Brain microvascular endothelial cell (primary cell): ENCODE measurements around the gene WWOX.
A peak's percentile ranks its signal among the peaks of the same experiment; 100 is the strongest.

Experiments used
- DNase-seq: peaks from one replicate; pipeline ENCODE4 v3.0.0-alpha.2; 2020
- H3K27ac ChIP-seq: fragments of 250-450 bp; sonication (Bioruptor Pico); 2 replicates; pipeline ENCODE4 v1.5.1; 2020; ENCODE audit warnings: mild to moderate bottlenecking, moderate library complexity
- H3K27me3 ChIP-seq: fragments of 250-450 bp; sonication (Bioruptor Pico); replicated peaks from 2 replicates; pipeline ENCODE4 v1.5.1; 2020; ENCODE audit warnings: mild to moderate bottlenecking
- H3K36me3 ChIP-seq: fragments of 250-450 bp; sonication (Bioruptor Pico); replicated peaks from 2 replicates; pipeline ENCODE4 v1.5.1; 2020; ENCODE audit warnings: mild to moderate bottlenecking
- H3K4me3 ChIP-seq: 2 replicates; pipeline ENCODE4 v1.5.1; 2011; ENCODE audit warnings: low read depth, mild to moderate bottlenecking, control low read depth, low read length, moderate library complexity
- CTCF ChIP-seq: IDR thresholded peaks from 2 replicates; pipeline ENCODE4 v1.5.1; 2011; ENCODE audit warnings: low read depth, mild to moderate bottlenecking, moderate library complexity, low read length, control low read depth, inconsistent platforms; ENCODE audit errors: missing control alignments
- in situ Hi-C: cut with HindIII; loops from 2 replicates; pipeline ENCODE4 v1.10.0; 2017; ENCODE audit warnings: low sequenced_read_pairs, low pct_ligation_motif_present

The WWOX gene

GRCh38 chr16:78500659-78501270 is 401.3 kb downstream of the WWOX start:
- H3K4me3 ChIP-seq: no peak overlapping the region
- no peak for TF ChIP-seq CTCF
- H3K27me3 ChIP-seq: no peaks in the 10 kb centered on the region
- in situ Hi-C loops: no loop called here
- H3K36me3 ChIP-seq: no peaks in the 10 kb centered on the region
- H3K27ac ChIP-seq: no peak overlapping the region
- DNase-seq: no peak

- in situ Hi-C loops: no loop called here
- Histone ChIP-seq H3K27me3 (no peaks in the 10 kb centered on the region), H3K27ac (no peak overlapping the region), H3K4me3 (no peak overlapping the region), H3K36me3 (no peaks in the 10 kb centered on the region)
- no peak for DNase-seq
- no peak for TF ChIP-seq CTCF
These were observed 402.3 kb downstream of the WWOX start for GRCh38 chr16:78501744-78502143.

GRCh38 chr16:78502812-78503350 is 403.4 kb downstream of the WWOX start:
- H3K27ac ChIP-seq: no peak overlapping the region
- H3K27me3 ChIP-seq: no peaks in the 10 kb centered on the region
- no peak for DNase-seq
- H3K4me3 ChIP-seq: no peak overlapping the region
- H3K36me3 ChIP-seq: no peaks in the 10 kb centered on the region
- in situ Hi-C loops: no loop called here
- TF ChIP-seq CTCF: no peak

- DNase-seq: peak; percentile 65
- H3K27ac ChIP-seq: no peak overlapping the region
- no peaks in the 10 kb centered on the region for H3K36me3 ChIP-seq
- TF ChIP-seq CTCF: peak; percentile 53
- H3K27me3 ChIP-seq: no peaks in the 10 kb centered on the region
- H3K4me3 ChIP-seq: no peak overlapping the region
- in situ Hi-C loops: no loop called here
These were observed 404.1 kb downstream of the WWOX start for GRCh38 chr16:78503602-78504001.

- no peaks in the 10 kb centered on the region for H3K27me3 ChIP-seq
- no peaks in the 10 kb centered on the region for H3K36me3 ChIP-seq
- H3K27ac ChIP-seq: no peak overlapping the region
- in situ Hi-C loops: no loop called here
- no peak for TF ChIP-seq CTCF
- no peak for DNase-seq
- H3K4me3 ChIP-seq: no peak overlapping the region
These were observed 405.0 kb downstream of the WWOX start for GRCh38 chr16:78504401-78504851.

GRCh38 chr16:78505036-78505435 is 405.6 kb downstream of the WWOX start:
- in situ Hi-C loops: no loop called here
- H3K27me3 ChIP-seq: no peaks in the 10 kb centered on the region

More at GRCh38 chr16:78505036-78505435, 405.6 kb downstream of the WWOX start:
- Histone ChIP-seq H3K4me3 (no peak overlapping the region), H3K27ac (no peak overlapping the region), H3K36me3 (no peaks in the 10 kb centered on the region)
- TF ChIP-seq CTCF: no peak
- DNase-seq: no peak
